Fibroblast of lung (primary cell): ENCODE data around the gene NANS.

Experiments
- CTCF ChIP-seq, 2 donors: IDR thresholded peaks in 1 of 2; conservative IDR thresholded peaks in 1 of 2; 1 replicate in 1 of 2; 2 replicates in 1 of 2; pipeline ENCODE4 v1.5.1; 2011 to 2012; ENCODE audit warnings: low read length in 2 of 2, control low read depth in 1 of 2, inconsistent platforms in 1 of 2, low read depth in 1 of 2, mild to moderate bottlenecking in 1 of 2
- EZH2 ChIP-seq: IDR thresholded peaks from 2 replicates; pipeline ENCODE4 v1.5.1; 2012; ENCODE audit warnings: low read length, control low read depth, mild to moderate bottlenecking; ENCODE audit errors: missing control alignments

GRCh38 chr9:98081477-98082219, 25.1 kb downstream of the NANS start:
- TF ChIP-seq CTCF (conservative IDR thresholded peaks at IDR 0.05 in 1 of 2, IDR thresholded peaks at IDR 0.05 in 1 of 2; ENCODE audit: low read depth in 1 of 2, low read length in 2 of 2): no peak
- no peak for TF ChIP-seq EZH2
